HG03342 (cell line): ENCODE data around the gene CACNA1H.
"Not testable (repeated sequence)": the region's sequence is repeated elsewhere in the genome, so short reads cannot be mapped to it uniquely, and the experiment has no call there.

ENCODE experiments used
- ATAC-seq: cut with Tn5 transposase; IDR thresholded peaks from one replicate; pipeline ENCODE4 v1.9.1; 2021; ENCODE audit warnings: mild to moderate bottlenecking, moderate library complexity; ENCODE audit not compliant: unreplicated experiment

The CACNA1H gene

DNA sequence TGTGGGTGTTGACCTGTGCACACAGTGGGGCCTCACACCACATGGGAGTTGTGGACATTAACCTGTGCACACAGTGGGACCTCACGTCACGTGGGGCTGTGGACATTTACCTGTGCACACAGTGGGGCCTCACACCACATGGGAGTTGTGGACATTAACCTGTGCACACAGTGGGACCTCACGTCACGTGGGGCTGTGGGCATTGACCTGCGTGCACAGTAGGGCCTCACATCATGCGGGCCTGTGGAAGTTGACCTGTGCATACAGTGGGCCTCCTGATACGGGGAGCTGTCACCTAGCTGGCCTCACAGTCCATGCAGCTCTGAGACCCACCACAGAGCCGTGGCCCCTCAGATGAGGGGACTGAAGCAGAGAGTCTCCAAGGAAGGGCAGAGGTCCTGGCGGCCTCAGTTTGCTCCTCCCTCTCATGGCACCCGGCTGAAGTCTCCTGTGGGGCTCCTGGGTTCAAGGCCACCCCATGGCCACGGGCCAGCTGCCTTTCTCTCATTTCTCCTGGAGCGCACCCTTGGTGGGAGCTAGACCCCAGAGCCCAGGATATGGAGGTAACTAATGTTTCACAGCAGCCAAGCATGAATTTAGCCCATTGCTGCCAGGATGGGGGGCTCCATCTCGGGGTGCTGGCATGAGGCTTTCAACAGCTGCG is 21.0 kb downstream of the CACNA1H start:
- no peak for ATAC-seq

- no peak for ATAC-seq
Observed at GRCh38 chr16:1174477-1175357, 21.8 kb downstream of the CACNA1H start.

DNA sequence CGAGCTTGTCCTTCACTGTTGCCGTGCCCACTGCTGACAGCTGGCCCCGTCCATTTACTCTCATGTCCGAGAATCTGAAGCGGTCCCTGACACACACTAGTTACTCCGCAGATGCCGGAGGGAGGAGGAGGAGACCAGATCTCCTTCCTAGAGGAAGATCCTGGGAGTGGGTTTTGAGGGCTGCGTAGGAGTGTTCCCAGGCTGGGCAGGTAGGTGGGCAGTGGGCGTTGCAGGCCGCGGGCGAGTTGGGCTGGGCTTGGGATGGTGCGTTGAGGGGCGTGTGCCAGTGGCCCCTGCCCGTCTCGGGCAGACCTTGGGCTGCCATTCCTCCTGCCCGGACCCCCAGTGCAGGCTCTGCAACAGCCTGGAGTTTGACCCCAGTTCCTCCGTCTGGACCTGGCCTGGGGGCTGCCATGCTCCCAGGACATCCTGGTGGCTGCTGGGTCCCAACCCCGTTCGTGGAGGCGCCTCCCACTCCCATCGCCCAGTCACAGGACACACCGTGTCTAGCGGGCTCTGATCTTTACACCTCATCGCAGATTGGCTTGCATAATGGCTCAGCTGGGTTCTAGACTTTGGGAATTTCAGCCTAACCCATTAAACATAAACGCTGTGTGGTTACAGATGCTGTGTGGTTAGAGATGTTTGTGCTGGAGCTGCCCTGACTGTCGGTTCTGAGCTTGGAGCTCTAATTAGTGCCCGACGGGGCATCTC is 22.8 kb downstream of the CACNA1H start:
- no peak for ATAC-seq

GRCh38 chr16:1176280-1176897 is 23.5 kb downstream of the CACNA1H start:
- ATAC-seq: no peak

DNA sequence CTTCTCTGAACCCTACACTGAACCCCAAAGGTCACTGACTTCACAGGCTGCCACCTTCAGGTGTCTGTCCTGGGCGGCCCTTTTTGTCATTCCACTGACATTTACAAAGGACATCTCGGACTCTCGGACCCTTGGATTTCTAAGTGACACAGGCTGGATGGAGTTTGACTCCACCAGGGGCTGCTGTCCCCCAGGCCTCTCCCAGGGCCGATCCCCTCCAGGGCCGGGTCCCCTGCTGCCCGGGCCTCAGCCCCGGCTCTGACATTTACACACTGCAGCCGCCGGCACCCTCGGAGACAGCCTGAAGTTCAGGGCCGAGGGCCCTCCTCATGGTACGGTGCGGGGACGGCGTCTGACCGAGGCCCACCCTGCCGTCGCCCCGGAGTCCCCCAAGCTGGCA is 24.1 kb downstream of the CACNA1H start:
- no peak for ATAC-seq

DNA sequence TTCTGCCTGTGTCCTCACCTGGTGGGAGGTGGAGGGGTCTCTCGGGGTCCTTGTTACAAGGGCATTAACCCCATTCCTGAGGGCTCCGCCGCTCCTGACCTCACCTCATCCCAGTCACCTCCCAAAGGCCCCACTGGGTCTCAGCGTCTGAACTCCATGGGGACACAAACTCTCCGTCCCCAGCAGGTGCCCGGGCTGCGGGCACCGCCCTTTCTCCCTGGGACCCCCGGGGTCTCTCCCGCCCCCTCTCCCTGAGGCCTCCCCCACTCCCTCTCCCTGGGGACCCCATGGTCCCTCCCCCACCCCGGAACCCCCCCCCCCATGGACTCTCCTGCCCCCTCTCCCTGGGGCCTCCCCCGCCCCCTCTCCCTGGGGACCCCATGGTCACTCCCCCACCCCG is 24.8 kb downstream of the CACNA1H start:
- no peak for ATAC-seq

GRCh38 chr16:1178295-1178910 is 25.5 kb downstream of the CACNA1H start:
- no peak for ATAC-seq

DNA sequence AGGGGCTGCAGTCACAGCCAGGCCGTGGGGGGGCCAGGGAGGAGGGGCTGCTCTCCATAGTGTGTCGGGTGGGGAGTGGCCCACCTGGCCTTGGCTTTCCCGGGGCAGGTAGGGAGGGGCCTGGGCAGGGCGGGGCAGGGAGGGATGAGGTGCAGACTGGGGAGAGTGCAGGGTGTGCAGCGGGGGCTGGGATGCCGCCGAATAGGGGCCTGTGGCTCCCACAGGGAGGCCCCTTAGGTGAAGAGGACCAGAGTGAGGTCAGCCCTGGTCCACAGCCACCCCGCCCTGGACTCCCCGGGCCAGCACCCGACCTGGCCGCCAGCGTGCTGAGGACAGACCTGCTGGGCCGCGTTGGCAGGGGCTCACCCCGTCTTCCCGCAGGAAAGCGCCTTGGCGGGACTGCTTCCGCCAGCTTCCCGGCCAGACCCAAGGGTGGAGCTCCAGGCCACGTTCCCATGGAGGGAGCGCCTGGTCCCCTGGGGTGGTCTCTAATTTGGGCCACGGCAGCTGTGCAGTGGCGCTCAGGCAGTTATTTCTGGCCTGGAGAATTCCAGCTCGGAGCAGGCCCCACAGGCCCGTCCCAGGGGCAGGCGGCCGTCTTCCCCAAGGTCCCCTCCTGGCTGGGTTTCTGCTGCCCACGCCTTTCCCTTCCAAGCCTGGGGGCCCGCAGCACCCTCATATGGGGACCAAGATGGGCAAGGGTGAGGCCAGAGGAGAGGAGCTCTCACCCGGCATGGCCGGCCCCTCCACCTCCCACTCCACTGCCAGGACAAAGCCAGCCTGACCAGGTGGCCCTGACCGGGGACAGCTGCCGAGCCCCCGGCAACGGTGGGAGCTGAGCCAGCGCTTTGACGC is 27.9 kb downstream of the CACNA1H start:
- ATAC-seq: no peak

GRCh38 chr16:1181404-1182315 is 28.8 kb downstream of the CACNA1H start:
- no peak for ATAC-seq

DNA sequence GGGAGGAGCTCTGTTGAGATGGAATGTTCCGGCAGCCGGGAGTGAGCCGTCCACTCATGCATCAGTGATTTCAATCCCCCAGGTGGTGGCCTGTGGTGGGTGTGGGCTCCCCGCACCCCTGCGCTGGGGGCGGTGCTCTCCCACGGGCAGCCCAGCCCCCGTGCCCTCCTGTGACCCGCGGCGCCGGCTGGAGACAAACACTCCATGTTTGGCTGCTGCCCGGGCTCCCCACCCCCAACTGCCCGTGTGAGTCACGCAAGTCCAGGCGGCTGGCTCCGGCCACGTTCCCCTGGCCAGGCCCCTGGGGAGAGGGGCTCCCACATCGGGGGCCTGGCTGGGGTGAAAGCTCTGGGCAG is 29.4 kb downstream of the CACNA1H start:
- ATAC-seq: no peak

DNA sequence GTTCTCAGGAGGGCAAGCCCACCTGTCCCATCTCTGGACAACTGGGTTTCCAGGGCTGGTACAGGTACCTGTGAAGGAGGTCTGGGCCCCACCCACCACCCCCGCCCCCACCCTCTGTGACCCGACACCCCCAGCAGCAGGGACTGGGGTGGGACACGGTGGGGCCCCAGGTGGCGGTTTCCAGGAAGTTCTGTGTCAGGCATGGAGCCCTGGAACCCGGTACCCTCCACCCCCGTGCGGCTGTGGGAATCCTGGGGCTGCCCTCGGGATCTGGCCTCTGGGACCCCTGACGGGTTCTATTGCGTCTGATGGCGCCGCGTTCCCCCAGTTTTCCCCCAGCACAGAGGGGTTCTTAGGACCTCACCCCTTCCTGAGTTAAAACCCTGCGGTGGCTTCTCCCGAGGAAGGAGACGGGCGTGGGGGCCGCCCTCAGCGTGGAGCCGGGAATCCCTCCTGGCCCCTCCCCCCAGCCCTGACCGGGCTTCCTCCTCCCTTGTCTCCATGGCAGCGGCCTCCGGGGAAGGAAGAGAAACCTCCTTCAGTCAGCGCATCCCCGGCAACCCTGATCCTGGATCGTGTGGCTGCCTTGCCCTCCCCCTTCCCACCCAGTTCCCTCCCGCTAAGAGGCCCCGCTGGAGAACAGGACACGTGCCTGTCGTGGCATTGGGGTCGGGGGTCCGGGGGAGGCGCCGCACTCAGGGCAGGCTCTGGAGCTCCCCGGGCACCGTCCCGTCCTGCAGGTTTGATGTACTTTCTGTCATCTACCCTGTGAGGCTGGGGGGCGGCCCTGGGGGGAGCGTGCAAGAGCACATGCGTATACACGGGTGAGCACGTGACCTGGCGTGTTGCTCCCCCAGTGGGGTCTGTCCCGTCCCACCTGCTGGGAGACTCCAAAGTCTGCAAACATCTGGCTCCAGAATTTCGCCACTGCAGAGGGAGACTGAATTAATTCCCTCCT is 30.3 kb downstream of the CACNA1H start:
- ATAC-seq: no peak

- ATAC-seq: no peak
Observed at GRCh38 chr16:1184156-1184868, 31.4 kb downstream of the CACNA1H start.

DNA sequence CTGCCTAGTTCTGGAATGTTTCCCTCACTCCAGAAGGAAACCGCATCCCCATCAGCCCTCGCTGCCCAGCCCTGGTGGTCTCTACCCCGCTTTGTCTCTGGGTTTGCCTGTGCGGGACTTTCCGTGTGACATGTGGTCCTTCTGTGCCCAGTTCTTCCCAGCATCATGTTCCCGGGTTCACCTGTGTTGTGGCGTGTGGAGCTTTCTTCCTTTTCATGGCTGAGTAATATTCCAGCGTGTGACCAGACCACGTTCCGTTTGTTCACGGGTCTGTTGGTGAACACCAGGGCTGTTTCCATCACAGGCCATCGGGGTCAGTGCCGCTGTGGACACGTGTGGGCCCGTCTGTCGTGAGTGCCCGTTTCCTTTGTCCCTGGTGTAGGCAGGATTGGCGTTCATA is 32.1 kb downstream of the CACNA1H start:
- ATAC-seq: no peak

- not testable (repeated sequence) for ATAC-seq
Observed at GRCh38 chr16:1185460-1186207, 32.7 kb downstream of the CACNA1H start.

GRCh38 chr16:1188432-1189189 is 35.7 kb downstream of the CACNA1H start:
- no peak for ATAC-seq

- no peak for ATAC-seq
Observed at GRCh38 chr16:1189455-1189854, 36.5 kb downstream of the CACNA1H start.
